Activated CD4-positive, alpha-beta memory T cell treated with anti-CD3 and anti-CD28 coated beads for 36 hours (primary cell): ENCODE results near the gene LMF1. TPM values are rescaled to one million over a fixed set of nuclear protein-coding genes. Genes with fewer than 3 reads are reported as not detected.
"Not testable (repeated sequence)": the region's sequence is repeated elsewhere in the genome, so short reads cannot be mapped to it uniquely, and the experiment has no call there.

Experiments
- CTCF ChIA-PET: fragments of 350-600 bp; sonication (Branson Sonifier 250); formaldehyde crosslinking; loops from one replicate; lab custom pipeline; 2021; ENCODE audit warnings: antibody characterized with exemption, inconsistent platforms; lab: Charles Lee
- POLR2A ChIA-PET: fragments of 350-600 bp; sonication (Branson Sonifier 250); formaldehyde crosslinking; loops from one replicate; lab custom pipeline; 2021; ENCODE audit warnings: antibody characterized with exemption; lab: Charles Lee
- DNase-seq: peaks from one replicate; pipeline ENCODE4 v3.0.0-alpha.2; 2020
- H3K27ac Mint-ChIP-seq: one replicate; pipeline ENCODE4 v1.8.0; 2021; ENCODE audit warnings: mixed read lengths
- H3K27me3 Mint-ChIP-seq: one replicate; pipeline ENCODE4 v1.8.0; 2021; ENCODE audit warnings: mixed read lengths
- H3K36me3 Mint-ChIP-seq: one replicate; pipeline ENCODE4 v1.8.0; 2021; ENCODE audit warnings: mixed read lengths
- H3K4me1 Mint-ChIP-seq: one replicate; pipeline ENCODE4 v1.8.0; 2021; ENCODE audit warnings: low read depth, mixed read lengths
- H3K4me3 Mint-ChIP-seq: one replicate; pipeline ENCODE4 v1.8.0; 2021; ENCODE audit warnings: mild to moderate bottlenecking, mixed read lengths
- H3K9me3 Mint-ChIP-seq: one replicate; pipeline ENCODE4 v1.8.0; 2021; ENCODE audit warnings: mixed read lengths
- intact Hi-C: fragments of 100-400 bp; cut with micrococcal nuclease; formaldehyde crosslinking; loops from one replicate; pipeline ENCODE4 v1.15.1; 2023
- total RNA-seq, 2 experiments: library from RNA; stranded (reverse); gene quantifications; one replicate each; pipeline ENCODE4 v1.2.3, GENCODE V29; 2021

The LMF1 gene
- total RNA-seq, 2 experiments from 2014 or later = 14.4 to 15.4 TPM

- POLR2A ChIA-PET = interaction anchor here (2.1 kb wide), 1 partner anchor 38 kb away, joined by 12 read pairs; no protein-coding TSS in a partner anchor
These were observed 5.3 kb downstream of the LMF1 start for GRCh38 chr16:965487-965886.

GRCh38 chr16:965036-965395 lies 5.8 kb downstream of the LMF1 start:
- intact Hi-C loops = no loop called here
- CTCF ChIA-PET = interaction anchor here (1.2 to 1.4 kb wide), 3 partner anchors 40 to 92 kb away, joined by 3 to 5 read pairs (median 3); no protein-coding TSS in a partner anchor
- peaks cover 5% of the 10 kb centered on the region for H3K9me3 Mint-ChIP-seq
- H3K36me3 Mint-ChIP-seq = peaks cover 20% of the 10 kb centered on the region
- H3K4me1 Mint-ChIP-seq = peaks cover 43% of the 10 kb centered on the region
- DNase-seq = no peak
- POLR2A ChIA-PET = interaction anchor here (0.9 to 2.1 kb wide), 5 partner anchors 10 to 39 kb away, joined by 3 to 12 read pairs (median 11); partner anchors contain the start of gene SOX8
- H3K4me3 Mint-ChIP-seq = peak overlapping the region; percentile 54
- peak overlapping the region; percentile 95 for H3K27ac Mint-ChIP-seq
- H3K27me3 Mint-ChIP-seq = no peaks in the 10 kb centered on the region

More at GRCh38 chr16:965487-965886, 5.3 kb downstream of the LMF1 start:
- CTCF ChIA-PET = no interaction called here
- intact Hi-C loops = no loop called here
- Mint-ChIP-seq H3K4me1 (peaks cover 43% of the 10 kb centered on the region), H3K9me3 (peaks cover 5% of the 10 kb centered on the region), H3K27ac (peak overlapping the region; percentile 95), H3K4me3 (no peak overlapping the region), H3K36me3 (peaks cover 20% of the 10 kb centered on the region), H3K27me3 (no peaks in the 10 kb centered on the region)
- no peak for DNase-seq

GRCh38 chr16:964356-965035 lies 6.3 kb downstream of the LMF1 start:
- ChIA-PET POLR2A (interaction anchor here (0.9 to 2.1 kb wide), 5 partner anchors 10 to 39 kb away, joined by 3 to 12 read pairs (median 11); partner anchors contain the start of gene SOX8), CTCF (interaction anchor here (1.0 to 1.4 kb wide), 4 partner anchors 19 to 93 kb away, joined by 3 to 5 read pairs (median 3); no protein-coding TSS in a partner anchor)
- H3K27ac Mint-ChIP-seq = peak overlapping the region; percentile 95
- no peaks in the 10 kb centered on the region for H3K27me3 Mint-ChIP-seq
- intact Hi-C loops = loop anchor here (5.0 kb wide), 1 partner anchor 38 kb away; no protein-coding TSS in a partner anchor
- DNase-seq = peak; percentile 89
- H3K4me3 Mint-ChIP-seq = peak overlapping the region; percentile 54
- peaks cover 5% of the 10 kb centered on the region for H3K9me3 Mint-ChIP-seq
- peaks cover 20% of the 10 kb centered on the region for H3K36me3 Mint-ChIP-seq
- H3K4me1 Mint-ChIP-seq = peaks cover 46% of the 10 kb centered on the region

- DNase-seq = peak; percentile 50
- Mint-ChIP-seq H3K9me3 (peaks cover 5% of the 10 kb centered on the region), H3K4me3 (peak overlapping the region; percentile 54), H3K27ac (peak overlapping the region; percentile 95), H3K4me1 (peaks cover 43% of the 10 kb centered on the region), H3K36me3 (peaks cover 20% of the 10 kb centered on the region), H3K27me3 (no peaks in the 10 kb centered on the region)
- ChIA-PET CTCF (interaction anchor here (1.0 to 1.4 kb wide), 4 partner anchors 18 to 93 kb away, joined by 3 to 5 read pairs (median 3); no protein-coding TSS in a partner anchor), POLR2A (interaction anchor here (1.3 to 2.1 kb wide), 4 partner anchors 11 to 40 kb away, joined by 7 to 12 read pairs (median 12); partner anchors contain the start of gene SOX8)
- intact Hi-C loops = loop anchor here (5.0 kb wide), 1 partner anchor 38 kb away; no protein-coding TSS in a partner anchor
These were observed 6.9 kb downstream of the LMF1 start for GRCh38 chr16:963913-964312.

- Mint-ChIP-seq H3K9me3 (peaks cover 5% of the 10 kb centered on the region), H3K27ac (peak overlapping the region; percentile 95), H3K27me3 (no peaks in the 10 kb centered on the region), H3K4me3 (peak overlapping the region; percentile 54), H3K36me3 (peaks cover 20% of the 10 kb centered on the region), H3K4me1 (peaks cover 38% of the 10 kb centered on the region)
- ChIA-PET POLR2A (interaction anchor here (1.5 to 1.7 kb wide), 2 partner anchors 18 to 35 kb away, joined by 7 to 11 read pairs; partner anchors contain the start of gene SOX8), CTCF (interaction anchor here (1.3 to 1.4 kb wide), 2 partner anchors 41 to 94 kb away, joined by 3 read pairs; no protein-coding TSS in a partner anchor)
- DNase-seq = peak; percentile 34
- intact Hi-C loops = loop anchor here (5.0 kb wide), 1 partner anchor 39 kb away; no protein-coding TSS in a partner anchor
These were observed 7.6 kb downstream of the LMF1 start for GRCh38 chr16:962901-963814.

- Mint-ChIP-seq H3K27ac (no peak overlapping the region), H3K36me3 (peaks cover 19% of the 10 kb centered on the region), H3K27me3 (no peaks in the 10 kb centered on the region), H3K9me3 (peaks cover 5% of the 10 kb centered on the region), H3K4me1 (peaks cover 34% of the 10 kb centered on the region), H3K4me3 (no peak overlapping the region)
- DNase-seq = no peak
- intact Hi-C loops = loop anchor here (5.0 kb wide), 1 partner anchor 40 kb away; no protein-coding TSS in a partner anchor
- CTCF ChIA-PET = no interaction called here
- POLR2A ChIA-PET = no interaction called here
These were observed 8.4 kb downstream of the LMF1 start for GRCh38 chr16:962366-962765.

- intact Hi-C loops = loop anchor here (5.0 kb wide), 1 partner anchor 43 kb away; no protein-coding TSS in a partner anchor
- H3K4me1 Mint-ChIP-seq = peaks cover 20% of the 10 kb centered on the region
- no peak overlapping the region for H3K27ac Mint-ChIP-seq
- no peaks in the 10 kb centered on the region for H3K27me3 Mint-ChIP-seq
- ChIA-PET CTCF (no interaction called here), POLR2A (interaction anchor here (0.6 kb wide), 1 partner anchor 1496 kb away, joined by 4 read pairs; no protein-coding TSS in a partner anchor)
- H3K9me3 Mint-ChIP-seq = no peaks in the 10 kb centered on the region
- no peaks in the 10 kb centered on the region for H3K36me3 Mint-ChIP-seq
- no peak overlapping the region for H3K4me3 Mint-ChIP-seq
- no peak for DNase-seq
These were observed 11.3 kb downstream of the LMF1 start for GRCh38 chr16:959232-960040.

- H3K27me3 Mint-ChIP-seq, H3K36me3 Mint-ChIP-seq, DNase-seq, H3K9me3 Mint-ChIP-seq, H3K4me3 Mint-ChIP-seq, POLR2A ChIA-PET, intact Hi-C loops, CTCF ChIA-PET, H3K27ac Mint-ChIP-seq, H3K4me1 Mint-ChIP-seq: not testable (repeated sequence)
These were observed 15.0 kb downstream of the LMF1 start for GRCh38 chr16:955766-956165.

- H3K27ac Mint-ChIP-seq, H3K36me3 Mint-ChIP-seq, H3K9me3 Mint-ChIP-seq, H3K4me3 Mint-ChIP-seq, intact Hi-C loops, DNase-seq, POLR2A ChIA-PET, H3K27me3 Mint-ChIP-seq, H3K4me1 Mint-ChIP-seq, CTCF ChIA-PET: not testable (repeated sequence)
These were observed 17.0 kb downstream of the LMF1 start for GRCh38 chr16:953818-954217.

- Mint-ChIP-seq H3K4me1 (no peaks in the 10 kb centered on the region), H3K27me3 (no peaks in the 10 kb centered on the region), H3K27ac (no peak overlapping the region), H3K9me3 (no peaks in the 10 kb centered on the region), H3K36me3 (peaks cover 9% of the 10 kb centered on the region), H3K4me3 (no peak overlapping the region)
- ChIA-PET POLR2A (no interaction called here), CTCF (no interaction called here)
- intact Hi-C loops = no loop called here
- DNase-seq = no peak
These were observed 18.5 kb downstream of the LMF1 start for GRCh38 chr16:952321-952720.
